ENCODE data around the gene LACTB.

DNA sequence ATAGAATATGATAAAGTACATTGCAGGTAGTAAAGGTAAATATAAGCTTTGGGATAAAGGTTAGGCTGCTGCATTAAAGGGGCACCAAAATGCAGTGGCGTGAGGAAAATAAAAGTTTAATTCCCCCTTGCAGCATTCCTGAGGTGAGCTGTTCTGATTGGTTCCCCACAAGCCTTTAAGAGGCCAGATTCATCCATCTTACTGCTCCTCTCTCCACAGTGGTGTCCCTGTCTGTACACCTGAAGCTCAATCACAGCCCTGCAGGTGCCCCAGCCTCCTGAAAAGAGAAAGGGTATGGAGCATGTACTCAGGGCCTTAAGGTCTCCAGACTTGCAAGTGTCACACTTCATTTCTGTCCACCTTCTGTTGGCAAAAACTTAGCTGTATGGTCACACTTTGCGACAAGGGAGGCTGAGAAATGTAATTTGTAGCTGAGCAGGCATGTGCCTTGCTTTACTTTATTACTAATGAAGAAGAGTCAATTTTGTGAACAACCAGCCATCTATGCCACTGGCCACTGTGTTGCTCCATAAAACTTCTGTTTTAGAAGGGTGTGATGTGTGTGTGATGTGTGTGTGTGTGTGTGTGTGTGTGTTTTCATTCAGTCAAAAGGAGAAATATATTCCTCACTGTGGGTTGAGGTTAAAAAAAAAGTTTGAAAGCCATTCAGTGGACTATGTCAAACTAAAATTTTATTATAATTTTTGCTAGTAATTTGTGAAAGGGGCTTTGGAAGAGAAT is 12.8 kb downstream of the LACTB start:
- TF ChIP-seq POLR2A (IDR thresholded peaks at IDR 0.05; ENCODE audit: low read length) (no peak), GATA1 (IDR thresholded peaks at IDR 0.05; ENCODE audit: low read depth, low read length) (no peak)

All from erythroblast (primary cell).